Measurements from ENCODE around the gene NHSL1. TPM values are rescaled to one million over a fixed set of nuclear protein-coding genes. Genes with fewer than 3 reads are reported as not detected.

Gene NHSL1
- total RNA-seq (2014; rRNA removed; shearing (Covaris generic)), result 3.1 and 4.4 TPM in 2 replicates

DNA sequence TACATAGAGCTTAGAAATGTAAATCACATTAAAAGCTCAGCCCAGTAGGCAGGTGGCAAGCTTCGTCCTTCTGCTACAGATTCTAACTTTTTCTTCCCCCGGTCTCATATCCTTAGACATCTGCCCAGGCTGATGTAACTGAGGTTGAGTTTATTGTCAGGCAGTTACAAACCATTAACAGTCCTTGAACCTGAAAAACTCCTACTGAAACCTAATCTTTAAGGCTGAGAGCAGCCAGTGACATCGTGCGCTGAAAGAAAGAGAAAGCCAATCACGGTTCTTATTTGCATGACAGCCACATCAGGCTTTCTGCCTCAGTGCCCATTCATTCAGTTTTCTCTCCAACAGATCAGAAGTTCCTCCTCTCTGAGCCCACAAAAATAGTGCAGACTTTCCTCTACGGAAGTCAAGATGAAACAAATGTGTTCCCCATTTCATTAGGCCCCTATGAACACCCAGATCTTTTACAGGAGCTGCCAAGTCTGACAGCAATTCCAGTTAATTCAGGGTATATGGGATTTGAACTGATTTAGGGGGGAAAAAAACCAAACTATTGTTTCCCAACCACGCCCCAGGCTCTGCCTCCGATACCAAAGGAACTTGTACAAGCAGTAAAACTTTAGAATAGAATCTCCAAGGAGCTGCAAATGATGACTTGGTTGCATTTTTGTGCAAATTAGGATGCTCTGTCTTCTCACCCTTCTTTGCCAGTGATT is at the start of gene NHSL1:
TSS of gene NHSL1 (minus strand) at position 192 of the 716 bp plus-strand sequence. CDS start 204 bp downstream, outside the sequence.
- DNase-seq (ENCODE audit: low spot score), result no peak

- no peak for DNase-seq (ENCODE audit: low spot score)
Observed at GRCh38 chr6:138546733-138547185, 47.5 kb upstream of the NHSL1 start.

- DNase-seq (ENCODE audit: low spot score), result no peak
Observed at GRCh38 chr6:138545621-138545980, 46.3 kb upstream of the NHSL1 start.

- DNase-seq (ENCODE audit: low spot score), result no peak
Observed at GRCh38 chr6:138544501-138544900, 45.2 kb upstream of the NHSL1 start.

DNA sequence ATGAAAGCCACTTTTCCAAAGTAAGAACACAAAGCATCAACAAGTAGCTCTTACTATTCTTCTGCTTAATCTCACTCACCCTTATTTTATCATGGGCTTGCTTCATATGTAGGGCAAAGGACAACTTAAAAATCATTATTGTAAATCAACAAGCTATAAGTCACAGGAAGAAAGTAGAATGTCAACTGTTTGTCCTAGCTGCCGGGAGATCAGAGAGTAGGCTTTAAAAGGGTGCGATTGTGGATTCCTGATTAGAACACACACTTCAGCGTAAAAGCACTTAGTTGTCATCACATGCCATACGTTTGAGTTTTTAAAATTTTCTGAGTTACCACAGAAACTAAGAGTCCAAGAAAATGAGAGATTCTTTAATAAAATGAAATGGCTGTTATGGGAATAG is 44.4 kb upstream of the NHSL1 start:
- no peak for DNase-seq (ENCODE audit: low spot score)

- no peak for DNase-seq (ENCODE audit: low spot score)
Observed at GRCh38 chr6:138541823-138542481, 42.7 kb upstream of the NHSL1 start.

- no peak for DNase-seq (ENCODE audit: low spot score)
Observed at GRCh38 chr6:138540468-138540867, 41.2 kb upstream of the NHSL1 start.

GRCh38 chr6:138539876-138540275 is 40.6 kb upstream of the NHSL1 start:
- DNase-seq (ENCODE audit: low spot score), result no peak

GRCh38 chr6:138538390-138539031 is 39.2 kb upstream of the NHSL1 start:
- no peak for DNase-seq (ENCODE audit: low spot score)

DNA sequence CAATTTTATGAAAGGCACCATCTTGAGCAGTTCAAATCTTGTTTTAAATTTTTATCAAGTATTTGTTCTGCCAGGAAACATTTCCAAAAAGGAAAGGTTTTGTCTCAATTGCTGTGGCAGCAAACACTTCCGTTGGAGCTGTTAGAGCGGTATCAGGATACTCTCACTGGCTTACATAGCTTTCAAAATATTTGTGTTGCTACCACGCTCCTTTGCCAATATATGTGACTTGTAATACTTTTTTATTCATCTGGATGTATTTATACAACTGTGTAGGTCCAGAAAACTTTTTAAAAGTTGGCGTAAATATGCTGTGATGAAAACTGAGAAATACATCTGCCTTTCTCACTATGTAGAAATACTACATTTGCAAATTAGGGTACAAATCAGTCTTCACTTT is 37.8 kb upstream of the NHSL1 start:
- DNase-seq (ENCODE audit: low spot score), result no peak

GRCh38 chr6:138535728-138536455 is 36.6 kb upstream of the NHSL1 start:
- DNase-seq (ENCODE audit: low spot score), result no peak

GRCh38 chr6:138533667-138534066 is 34.4 kb upstream of the NHSL1 start:
- DNase-seq (ENCODE audit: low spot score), result no peak

GRCh38 chr6:138531387-138531786 is 32.1 kb upstream of the NHSL1 start:
- DNase-seq (ENCODE audit: low spot score), result no peak

- no peak for DNase-seq (ENCODE audit: low spot score)
Observed at GRCh38 chr6:138529478-138529877, 30.2 kb upstream of the NHSL1 start.

DNA sequence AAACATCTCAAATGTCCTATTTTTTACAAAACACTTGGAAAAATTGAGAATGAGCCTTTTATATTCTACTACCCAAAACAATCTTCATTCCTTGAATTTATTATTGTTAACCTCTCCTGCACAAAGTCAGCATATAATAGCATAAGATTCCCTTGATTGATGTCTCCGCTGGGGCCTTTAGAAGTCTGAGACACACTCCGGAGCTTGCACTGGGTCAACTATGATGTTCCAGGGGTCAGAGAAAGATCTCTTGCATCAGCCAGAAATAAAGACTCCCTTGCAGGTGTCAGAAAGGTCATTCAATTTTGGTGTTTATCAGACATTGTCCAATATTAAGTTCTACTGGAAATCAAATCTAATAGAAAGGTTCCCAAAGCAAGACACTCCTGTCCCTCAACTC is 29.7 kb upstream of the NHSL1 start:
- DNase-seq (ENCODE audit: low spot score), result no peak

DNA sequence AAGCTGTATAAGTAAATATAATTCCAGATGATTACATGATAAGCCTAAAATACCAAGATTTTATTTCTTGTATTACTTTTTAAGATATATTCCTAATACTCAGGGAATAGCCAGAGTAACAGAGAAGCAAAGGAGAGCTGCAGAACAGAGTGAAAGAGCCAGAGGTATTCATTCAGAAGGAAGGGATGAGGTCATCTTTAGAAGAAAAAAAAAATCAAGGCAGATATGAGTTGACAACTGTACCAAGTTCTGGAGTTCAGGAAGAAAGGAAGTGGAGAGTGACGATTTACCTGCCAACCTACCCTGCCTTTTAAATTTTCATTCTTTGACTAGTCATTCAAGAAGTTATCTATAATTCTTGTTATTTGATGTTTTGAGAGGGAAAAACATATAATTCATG is 28.8 kb upstream of the NHSL1 start:
- no peak for DNase-seq (ENCODE audit: low spot score)

DNA sequence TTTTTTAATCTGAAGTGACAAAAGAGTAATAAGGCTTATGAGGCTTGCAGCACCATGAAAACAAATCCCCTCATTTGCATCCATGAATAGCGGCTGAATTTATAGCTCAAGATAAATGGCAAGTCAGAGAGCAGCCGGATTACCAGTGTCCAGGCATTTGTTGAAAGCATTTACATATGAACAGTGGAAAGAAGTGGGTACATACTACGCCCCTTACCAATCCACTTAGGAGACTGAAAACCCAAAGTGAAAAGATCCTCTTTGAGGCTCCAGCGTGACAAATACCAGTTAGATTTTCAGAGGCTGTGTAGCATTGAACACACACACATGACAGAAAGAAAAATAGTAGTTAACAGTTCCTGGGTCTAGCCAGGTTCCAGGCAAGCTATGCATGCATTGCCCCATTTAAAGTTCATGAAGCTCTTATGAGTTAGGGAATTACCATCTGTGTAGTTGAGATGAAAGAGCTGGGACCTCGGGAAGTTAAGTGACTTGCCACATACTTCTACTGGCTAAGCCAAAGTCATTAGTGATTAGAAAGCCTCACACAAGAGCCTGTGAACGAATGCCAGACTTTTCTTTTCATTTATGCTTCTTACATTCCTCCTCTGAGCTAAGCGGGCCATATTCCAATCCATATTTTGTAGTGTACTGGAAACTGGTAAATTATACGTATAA is 28.3 kb upstream of the NHSL1 start:
- DNase-seq (ENCODE audit: low spot score), result no peak

DNA sequence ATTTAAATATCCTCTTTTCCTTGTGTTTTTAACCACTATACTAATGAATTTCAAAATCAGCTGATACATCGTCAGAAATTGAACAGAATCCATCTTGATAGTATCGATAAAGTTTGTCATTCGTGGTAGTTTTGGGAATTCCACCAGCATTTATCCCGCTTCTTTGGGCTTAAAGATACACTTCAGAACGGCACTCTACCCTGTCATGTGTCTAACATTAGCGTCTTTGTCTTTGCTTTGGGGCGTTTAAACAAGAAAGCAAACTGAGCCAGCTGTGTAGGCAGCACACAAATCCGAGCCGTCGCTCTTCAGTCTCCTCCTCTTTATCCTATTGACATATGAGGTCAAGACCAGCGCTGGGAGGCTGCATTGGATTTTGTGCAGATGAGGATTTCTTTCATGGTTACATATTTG is 27.5 kb upstream of the NHSL1 start:
- DNase-seq (ENCODE audit: low spot score), result no peak

DNA sequence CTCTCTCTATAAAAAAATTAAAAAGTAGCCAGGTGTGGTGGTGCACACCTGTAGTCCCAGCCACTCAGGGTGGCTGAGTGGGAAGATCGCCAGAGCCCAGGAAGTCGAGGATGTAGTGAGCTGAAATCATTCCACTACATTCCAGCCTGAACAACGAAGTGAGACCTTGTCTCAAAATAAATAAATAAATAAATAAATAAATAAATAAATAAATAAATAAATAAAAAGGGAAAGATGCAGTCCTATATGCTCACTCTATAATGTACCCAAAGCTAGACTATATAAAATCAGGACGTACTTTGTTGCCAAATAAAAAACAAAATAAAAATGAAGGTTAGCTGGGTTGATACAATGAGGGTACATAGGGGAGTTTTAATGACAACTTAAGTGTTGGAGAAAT is 26.1 kb upstream of the NHSL1 start:
- DNase-seq (ENCODE audit: low spot score), result no peak

- DNase-seq (ENCODE audit: low spot score), result no peak
Observed at GRCh38 chr6:138524526-138524925, 25.2 kb upstream of the NHSL1 start.

DNA sequence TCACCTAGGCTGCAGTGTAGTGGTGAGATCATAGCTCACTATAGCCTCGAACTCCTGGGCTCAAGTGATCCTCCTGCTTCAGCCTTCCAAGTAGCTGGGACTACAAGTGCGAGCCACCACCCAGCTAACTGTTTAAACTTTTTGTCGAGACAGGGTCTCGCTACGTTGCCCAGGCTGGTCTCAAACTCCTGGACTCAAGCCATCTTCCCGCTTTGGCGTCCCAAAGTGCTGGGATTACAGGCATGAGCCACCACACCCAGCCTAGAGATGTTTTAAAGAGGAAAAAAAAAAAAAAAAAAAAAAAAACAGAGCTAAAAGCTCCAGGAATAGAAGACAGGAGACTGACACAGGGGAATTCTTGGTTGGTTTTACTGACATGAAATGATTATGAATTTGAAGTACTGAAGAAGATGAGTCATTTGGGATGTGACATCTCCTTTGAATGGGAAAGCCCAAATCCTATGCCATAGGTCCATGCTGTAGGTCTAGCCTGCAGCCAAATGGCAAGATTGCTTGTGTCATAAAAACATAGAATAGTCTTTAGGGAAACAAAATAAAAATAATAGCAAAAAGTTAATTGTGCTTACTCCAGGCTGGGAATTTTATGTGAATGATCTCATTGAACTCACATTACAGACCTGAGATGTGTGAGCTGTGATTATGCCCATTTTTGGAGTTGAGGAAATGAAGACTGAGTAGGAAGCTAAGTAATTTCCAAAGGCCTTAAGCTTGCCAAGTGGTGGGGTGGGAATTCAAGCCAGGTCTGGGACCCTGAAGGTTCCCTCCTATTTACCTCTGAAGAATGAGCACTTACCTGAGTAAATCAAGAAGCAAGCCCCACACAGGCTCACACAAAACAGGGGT is 24.3 kb upstream of the NHSL1 start:
- DNase-seq (ENCODE audit: low spot score), result no peak

Data from H4 (cell line).